Esophagus muscularis mucosa (tissue), 4 donors: ENCODE measurements around the gene PDK2. TPM values are rescaled to one million over a fixed set of nuclear protein-coding genes. Genes with fewer than 3 reads are reported as not detected.

Experiments used
- DNase-seq: peaks from one replicate; pipeline ENCODE4 v3.0.0-alpha.2; 2017; ENCODE audit errors: extremely low spot score
- H3K27ac ChIP-seq, 4 donors: fragments of 200-600 bp; sonication (generic); replicated peaks in 1 of 4; 1 replicate in 3 of 4; 2 replicates in 1 of 4; pipeline ENCODE4 v1.5.1; 2016 to 2019; ENCODE audit warnings: mild to moderate bottlenecking in 1 of 4
- H3K27me3 ChIP-seq, 4 donors: fragments of 200-600 bp; sonication (generic); one replicate each; pipeline versions ENCODE4 v1.5.1 to v1.6.0; 2016 to 2019
- H3K36me3 ChIP-seq, 4 donors: fragments of 200-600 bp; sonication (generic); one replicate each; pipeline ENCODE4 v1.5.1; 2016 to 2019
- H3K4me1 ChIP-seq, 4 donors: fragments of 200-600 bp; sonication (generic); one replicate each; pipeline ENCODE4 v1.5.1; 2016 to 2019
- H3K4me3 ChIP-seq, 4 donors: fragments of 200-600 bp; sonication (generic); 1 replicate in 2 of 4; 2 replicates in 2 of 4; pipeline ENCODE4 v1.5.1; 2016 to 2019; ENCODE audit warnings: mild to moderate bottlenecking in 4 of 4, moderate library complexity in 1 of 4
- H3K9me3 ChIP-seq, 4 donors: fragments of 200-600 bp; sonication (generic); 1 replicate in 3 of 4; 2 replicates in 1 of 4; pipeline ENCODE4 v1.5.1; 2016 to 2019
- EP300 ChIP-seq: sonication (generic); formaldehyde crosslinking; IDR thresholded peaks from one replicate; pipeline ENCODE4 v1.6.1; 2017; ENCODE audit warnings: antibody characterized with exemption
- POLR2A ChIP-seq: fragments of 450-650 bp; IDR thresholded peaks from one replicate; pipeline ENCODE4 v1.6.1; 2017; ENCODE audit warnings: antibody characterized with exemption, moderate library complexity, mild to moderate bottlenecking, low read depth
- POLR2AphosphoS5 ChIP-seq, 2 donors: sonication (generic); formaldehyde crosslinking; IDR thresholded peaks; one replicate each; pipeline ENCODE4 v1.6.1; 2017; ENCODE audit warnings: antibody characterized with exemption in 2 of 2
- WGBS: methylation state at CpG from one replicate; pipeline ENCODE4 v1.1.5; 2018; 5-methylcytosine and 5-hydroxymethylcytosine counted together
- intact Hi-C: fragments of 100-400 bp; cut with DNase I; formaldehyde crosslinking; loops from one replicate; pipeline ENCODE4 v1.15.1; 2023
- total RNA-seq, 4 donors: library from RNA; depleted of rRNA; stranded (reverse); fragments of >200 nt; gene quantifications; one replicate each; pipeline versions ENCODE4 v1.1.0 to v1.2.1, GENCODE V29; 2016
- TF ChIP-seq, protein P1 (sequence below), 3 experiments: fragments of 200-600 bp in 2 of 3; fragments of 450-650 bp in 1 of 3; sonication (generic) in 2 of 3; IDR thresholded peaks; one replicate each; pipeline ENCODE4 v1.5.1; 2017 to 2019; ENCODE audit warnings: antibody characterized with exemption in 3 of 3, mild to moderate bottlenecking in 2 of 3, moderate library complexity in 1 of 3

PDK2 gene
- total RNA-seq, 4 donors from 2014 or later = 31.6 to 118 (median 61.4) TPM

DNA sequence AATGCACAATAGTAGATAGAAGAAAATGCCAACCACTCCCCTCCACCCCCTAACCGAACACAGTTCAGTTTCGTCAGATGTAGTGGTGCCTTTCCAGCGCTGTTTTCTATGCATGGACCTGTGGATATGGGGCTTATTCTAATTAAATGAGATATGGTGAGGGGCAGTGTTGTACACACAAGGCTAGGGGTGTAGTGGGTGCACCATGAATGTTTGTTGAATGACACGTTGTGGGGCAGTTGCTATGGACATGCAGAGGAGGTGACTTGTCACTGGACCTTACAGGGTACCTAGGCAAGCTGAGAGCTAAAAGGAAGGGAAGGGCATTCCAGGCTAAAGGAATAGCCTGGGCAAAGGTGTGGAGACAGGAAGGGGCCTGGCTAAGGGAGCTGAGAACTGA lies 3.4 kb downstream of the PDK2 start:
- Histone ChIP-seq H3K27me3 (no peaks in the 10 kb centered on the region), H3K4me3 (no peak overlapping the region), H3K4me1 (peaks cover 71 to 91% (median 88%) of the 10 kb centered on the region in 4 donors), H3K36me3 (peaks cover 16 to 44% (median 38%) of the 10 kb centered on the region in 4 donors), H3K27ac (peak overlapping the region in 3 of 4 donors; percentile 79 to 83 (median 81)), H3K9me3 (no peaks in the 10 kb centered on the region)
- 76% methylated on average over 4 of the region's 4 CpGs for WGBS
- no peak for DNase-seq
- intact Hi-C loops = no loop called here
- TF ChIP-seq EP300 (no peak), POLR2AphosphoS5 (IDR thresholded peaks at IDR 0.05) (no peak), POLR2A (no peak)
- TF ChIP-seq, protein P1, sequence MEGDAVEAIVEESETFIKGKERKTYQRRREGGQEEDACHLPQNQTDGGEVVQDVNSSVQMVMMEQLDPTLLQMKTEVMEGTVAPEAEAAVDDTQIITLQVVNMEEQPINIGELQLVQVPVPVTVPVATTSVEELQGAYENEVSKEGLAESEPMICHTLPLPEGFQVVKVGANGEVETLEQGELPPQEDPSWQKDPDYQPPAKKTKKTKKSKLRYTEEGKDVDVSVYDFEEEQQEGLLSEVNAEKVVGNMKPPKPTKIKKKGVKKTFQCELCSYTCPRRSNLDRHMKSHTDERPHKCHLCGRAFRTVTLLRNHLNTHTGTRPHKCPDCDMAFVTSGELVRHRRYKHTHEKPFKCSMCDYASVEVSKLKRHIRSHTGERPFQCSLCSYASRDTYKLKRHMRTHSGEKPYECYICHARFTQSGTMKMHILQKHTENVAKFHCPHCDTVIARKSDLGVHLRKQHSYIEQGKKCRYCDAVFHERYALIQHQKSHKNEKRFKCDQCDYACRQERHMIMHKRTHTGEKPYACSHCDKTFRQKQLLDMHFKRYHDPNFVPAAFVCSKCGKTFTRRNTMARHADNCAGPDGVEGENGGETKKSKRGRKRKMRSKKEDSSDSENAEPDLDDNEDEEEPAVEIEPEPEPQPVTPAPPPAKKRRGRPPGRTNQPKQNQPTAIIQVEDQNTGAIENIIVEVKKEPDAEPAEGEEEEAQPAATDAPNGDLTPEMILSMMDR (IDR thresholded peaks at IDR 0.05) = no peak

DNA sequence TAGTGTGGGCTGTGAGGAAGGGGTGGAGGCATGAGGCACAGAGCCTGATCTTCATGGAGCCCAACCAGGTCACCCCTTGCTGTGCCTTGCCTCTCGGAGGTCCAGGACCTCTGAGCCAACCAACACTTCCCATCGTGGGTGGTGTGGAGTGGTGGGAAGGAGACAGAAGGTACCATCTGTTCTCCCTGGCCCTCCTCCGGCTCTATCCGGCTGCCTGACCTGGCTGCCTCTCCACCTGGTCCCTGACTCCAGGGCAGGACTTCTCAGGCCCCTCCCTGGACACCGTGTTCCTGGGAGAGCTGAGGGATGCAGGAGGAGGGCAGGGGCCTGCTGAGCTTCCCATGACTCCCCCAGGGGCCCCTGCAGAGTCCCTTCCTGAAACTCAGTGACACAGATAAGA lies 3.9 kb downstream of the PDK2 start:
- DNase-seq = no peak
- peak overlapping the region in 3 of 4 donors; percentile 79 to 83 (median 81) for H3K27ac ChIP-seq
- peaks cover 16 to 47% (median 40%) of the 10 kb centered on the region in 4 donors for H3K36me3 ChIP-seq
- H3K4me3 ChIP-seq = no peak overlapping the region
- 73% methylated on average over 4 of the region's 5 CpGs for WGBS
- H3K27me3 ChIP-seq = no peaks in the 10 kb centered on the region
- no peak for TF ChIP-seq POLR2A
- no peak for TF ChIP-seq EP300
- TF ChIP-seq, protein P1 (IDR thresholded peaks at IDR 0.05) = no peak
- no peak for TF ChIP-seq POLR2AphosphoS5 (IDR thresholded peaks at IDR 0.05)
- H3K9me3 ChIP-seq = no peaks in the 10 kb centered on the region
- peaks cover 73 to 93% (median 87%) of the 10 kb centered on the region in 4 donors for H3K4me1 ChIP-seq
- intact Hi-C loops = no loop called here

DNA sequence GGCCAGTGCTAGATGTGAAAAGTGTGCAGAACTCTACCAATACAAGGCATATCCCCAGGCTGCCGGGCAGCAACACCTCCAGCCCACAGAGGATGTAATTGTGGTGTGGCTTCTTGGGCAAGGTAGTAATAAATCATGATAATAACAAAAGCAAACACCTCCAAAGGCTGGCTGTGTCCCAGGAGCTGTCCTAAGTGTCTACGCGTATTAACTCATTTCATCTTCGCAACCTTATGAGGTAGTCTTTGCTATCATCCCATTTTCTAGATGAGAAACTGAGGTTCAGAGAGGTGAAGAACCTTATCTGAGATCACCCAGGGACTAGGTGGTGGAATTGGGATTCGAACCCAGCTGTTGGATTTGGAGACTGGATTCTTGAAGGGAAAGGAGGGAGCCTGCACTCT lies 5.3 kb downstream of the PDK2 start:
- H3K27me3 ChIP-seq = no peaks in the 10 kb centered on the region
- peaks cover 72 to 83% (median 78%) of the 10 kb centered on the region in 4 donors for H3K4me1 ChIP-seq
- H3K9me3 ChIP-seq = no peaks in the 10 kb centered on the region
- no peak overlapping the region for H3K4me3 ChIP-seq
- peak overlapping the region; percentile 51 to 83 (median 80) for H3K27ac ChIP-seq
- TF ChIP-seq POLR2AphosphoS5 (IDR thresholded peaks at IDR 0.05) = peak in 1 of 2 donors; percentile 9
- TF ChIP-seq, protein P1 (IDR thresholded peaks at IDR 0.05) = no peak
- no peak for TF ChIP-seq POLR2A
- no peak for TF ChIP-seq EP300
- intact Hi-C loops = no loop called here
- 56% methylated on average over 5 of the region's 5 CpGs for WGBS
- DNase-seq = no peak
- H3K36me3 ChIP-seq = peaks cover 17 to 62% (median 52%) of the 10 kb centered on the region in 4 donors

DNA sequence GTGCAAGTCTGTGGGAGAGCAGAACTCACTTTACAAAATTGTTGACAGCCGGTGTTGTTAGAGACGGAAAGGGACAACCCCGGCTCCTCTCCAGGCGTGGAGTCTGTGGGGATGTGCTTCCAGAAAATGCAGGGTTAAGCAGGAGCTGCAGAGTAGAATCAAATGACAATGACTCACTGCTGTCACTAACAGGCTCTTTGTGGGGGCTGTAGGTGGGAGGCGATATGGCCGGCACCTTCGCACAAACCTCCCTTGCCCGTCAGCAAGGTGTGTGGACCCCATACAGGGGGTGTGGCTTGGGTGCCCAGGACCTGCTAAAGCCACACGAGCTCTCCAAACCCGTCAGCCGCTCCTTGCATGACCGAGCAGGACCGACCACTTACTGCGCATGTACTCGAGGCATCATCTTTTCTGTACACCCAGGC lies 5.8 kb downstream of the PDK2 start:
- H3K4me1 ChIP-seq = peaks cover 71 to 81% (median 73%) of the 10 kb centered on the region in 4 donors

More for the DNA sequence above, 5.8 kb downstream of the PDK2 start:
- H3K27me3 ChIP-seq = no peaks in the 10 kb centered on the region
- H3K36me3 ChIP-seq = peaks cover 21 to 67% (median 57%) of the 10 kb centered on the region in 4 donors
- peak overlapping the region in 1 of 4 donors; percentile 2 for H3K4me3 ChIP-seq
- H3K27ac ChIP-seq = peak overlapping the region; percentile 51 to 83 (median 80)
- no peaks in the 10 kb centered on the region for H3K9me3 ChIP-seq
- intact Hi-C loops = no loop called here
- no peak for DNase-seq
- 48% methylated on average over 11 of the region's 15 CpGs for WGBS
- TF ChIP-seq, protein P1 (IDR thresholded peaks at IDR 0.05) = no peak
- TF ChIP-seq EP300 (no peak), POLR2A (no peak), POLR2AphosphoS5 (IDR thresholded peaks at IDR 0.05) (no peak)
